ENCODE measurements around the gene TLR5. TPM values are rescaled to one million over a fixed set of nuclear protein-coding genes. Genes with fewer than 3 reads are reported as not detected.

The TLR5 gene
- total RNA-seq, 6 experiments from 2014 or later = 0.16 TPM; not detected in 5

DNA sequence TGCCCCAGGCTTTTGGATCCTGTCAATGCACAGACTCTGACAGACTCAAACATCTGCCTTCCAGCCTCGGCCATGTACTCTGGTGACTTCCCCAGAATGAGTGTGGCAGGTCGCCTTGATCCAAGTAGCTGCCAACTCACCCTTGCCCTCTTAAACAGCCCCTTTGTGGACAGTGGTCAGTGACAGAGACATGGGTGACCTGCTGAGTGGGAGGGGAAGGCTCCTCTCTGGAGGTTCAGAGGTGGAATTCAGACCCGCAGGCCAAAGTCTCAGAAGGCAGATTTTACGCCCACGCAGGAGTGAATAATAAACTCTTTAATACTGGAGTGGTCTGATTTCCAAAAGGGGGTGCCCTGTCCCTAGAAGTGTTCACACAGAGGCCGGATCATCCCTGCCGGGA, 63.5 kb downstream of the TLR5 start:
- Mint-ChIP-seq H3K4me3 (no peak overlapping the region), H3K36me3 (ENCODE audit: low read depth) (no peaks in the 10 kb centered on the region), H3K27me3 (ENCODE audit: insufficient read depth) (peaks cover 43% of the 10 kb centered on the region), H3K27ac (no peak overlapping the region), H3K4me1 (ENCODE audit: low read depth) (peaks cover 6% of the 10 kb centered on the region; the same call in 1 of the 2 replicates), H3K9me3 (no peaks in the 10 kb centered on the region)
- no peak for TF ChIP-seq CTCF (IDR thresholded peaks at IDR 0.05)
- no peak for DNase-seq

DNA sequence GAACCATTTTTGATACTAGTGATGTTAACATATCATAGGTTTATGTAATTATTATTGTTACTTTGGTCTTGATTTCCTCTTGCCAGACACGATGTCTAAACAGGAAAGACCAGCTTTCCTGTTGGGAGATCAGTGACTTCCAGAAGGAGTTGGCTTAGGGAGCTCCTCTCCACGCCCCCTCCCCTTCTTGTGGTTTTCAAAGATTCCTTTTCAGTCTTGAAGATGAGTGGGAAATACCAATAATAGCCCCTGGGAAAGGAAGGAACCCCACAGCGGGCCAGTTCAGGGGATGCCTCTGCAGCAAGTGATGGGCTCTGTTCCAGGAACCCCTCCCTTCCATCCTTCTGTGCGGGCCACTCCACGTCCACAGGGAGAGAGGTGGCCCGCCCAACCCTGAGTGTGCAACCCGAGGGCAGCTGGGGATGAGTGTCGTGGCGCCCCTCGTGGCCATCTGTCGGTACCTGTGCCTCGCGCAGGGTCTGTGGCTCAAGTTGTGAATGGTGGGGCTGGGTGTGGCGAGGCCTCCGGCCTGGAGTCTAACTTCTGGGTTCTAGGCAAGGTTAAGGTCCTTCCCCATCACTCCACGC, 65.7 kb downstream of the TLR5 start:
- Mint-ChIP-seq H3K27me3 (ENCODE audit: insufficient read depth) (peaks cover 50% of the 10 kb centered on the region), H3K36me3 (ENCODE audit: low read depth) (no peaks in the 10 kb centered on the region), H3K27ac (no peak overlapping the region), H3K4me3 (no peak overlapping the region), H3K9me3 (no peaks in the 10 kb centered on the region), H3K4me1 (ENCODE audit: low read depth) (peaks cover 6% of the 10 kb centered on the region; the same call in 1 of the 2 replicates)
- DNase-seq = no peak
- no peak for TF ChIP-seq CTCF (IDR thresholded peaks at IDR 0.05)

- H3K27me3 Mint-ChIP-seq (ENCODE audit: insufficient read depth) = peaks cover 45% of the 10 kb centered on the region
- H3K4me1 Mint-ChIP-seq (ENCODE audit: low read depth) = peaks cover 6% of the 10 kb centered on the region; the same call in 1 of the 2 replicates
- no peak overlapping the region for H3K4me3 Mint-ChIP-seq
- no peak for TF ChIP-seq CTCF (IDR thresholded peaks at IDR 0.05)
- no peaks in the 10 kb centered on the region for H3K9me3 Mint-ChIP-seq
- H3K36me3 Mint-ChIP-seq (ENCODE audit: low read depth) = no peaks in the 10 kb centered on the region
- no peak for DNase-seq
- no peak overlapping the region for H3K27ac Mint-ChIP-seq
Measured at GRCh38 chr1:223076362-223076761, 66.7 kb downstream of the TLR5 start.

DNA sequence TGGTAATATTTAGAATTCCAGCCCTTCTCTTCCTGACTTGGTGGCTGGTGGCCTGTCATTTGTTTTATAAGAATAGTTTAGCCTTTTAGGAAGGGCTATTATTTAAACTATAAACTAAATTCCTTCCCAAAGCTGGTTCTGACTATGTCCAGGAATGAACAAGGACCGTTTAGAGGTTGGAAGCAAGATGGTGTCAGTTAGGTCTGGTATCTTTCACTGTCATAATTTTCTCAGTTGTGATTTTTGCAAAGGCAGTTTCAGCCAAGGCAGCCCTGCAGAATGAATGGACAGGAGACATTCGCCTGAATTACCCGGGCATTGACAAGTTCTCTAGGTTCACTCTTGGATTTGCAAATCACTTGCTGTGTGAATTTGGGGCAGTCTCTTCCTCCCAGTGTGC, 67.2 kb downstream of the TLR5 start:
- DNase-seq = no peak
- H3K27ac Mint-ChIP-seq = no peak overlapping the region
- no peak overlapping the region for H3K4me3 Mint-ChIP-seq
- peaks cover 49% of the 10 kb centered on the region for H3K27me3 Mint-ChIP-seq (ENCODE audit: insufficient read depth)
- no peaks in the 10 kb centered on the region for H3K9me3 Mint-ChIP-seq
- H3K4me1 Mint-ChIP-seq (ENCODE audit: low read depth) = peaks cover 6% of the 10 kb centered on the region; the same call in 1 of the 2 replicates
- no peaks in the 10 kb centered on the region for H3K36me3 Mint-ChIP-seq (ENCODE audit: low read depth)
- TF ChIP-seq CTCF (IDR thresholded peaks at IDR 0.05) = no peak

DNA sequence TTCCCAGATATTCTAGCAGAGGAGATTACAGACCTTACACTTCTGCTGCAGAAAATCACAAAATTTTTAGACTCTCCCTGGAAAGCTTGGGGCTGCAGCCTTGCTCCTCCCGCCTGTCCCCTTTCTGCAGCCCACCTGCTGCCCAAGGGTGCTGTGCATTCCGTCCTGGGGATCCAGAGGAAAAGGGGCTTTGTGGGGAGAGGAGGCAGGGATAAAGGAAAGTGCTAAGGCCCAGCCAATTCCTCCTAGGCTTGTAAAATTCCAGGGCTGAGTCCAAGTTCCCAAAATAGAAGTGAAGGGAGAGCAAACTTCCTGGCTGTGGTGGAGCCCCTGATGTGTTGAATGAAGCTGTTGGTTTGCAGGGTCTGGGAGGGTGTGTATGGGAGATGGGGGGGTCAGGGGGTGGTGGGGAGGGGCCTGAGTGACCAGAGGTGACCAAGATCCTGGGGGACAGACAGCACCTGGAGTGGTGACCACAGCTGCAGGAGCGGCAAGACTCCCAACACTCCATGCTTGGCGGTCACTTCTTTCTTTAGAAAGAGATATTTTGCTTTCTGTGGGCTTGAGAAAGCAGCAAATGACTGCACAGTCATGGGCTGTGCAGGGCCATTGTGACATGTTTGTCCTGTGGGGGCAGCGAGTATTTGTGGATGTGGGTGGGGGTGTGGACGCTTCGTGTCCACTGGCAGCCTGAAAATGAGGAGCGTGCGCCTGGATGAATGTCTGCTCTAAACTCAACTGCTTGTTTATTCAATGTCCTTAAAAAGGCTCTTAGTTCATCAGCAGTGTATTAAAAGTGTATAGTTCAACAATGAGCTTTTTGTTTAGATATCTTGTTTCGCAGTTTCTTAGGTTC, 68.4 kb downstream of the TLR5 start:
- no peak overlapping the region for H3K27ac Mint-ChIP-seq
- H3K4me1 Mint-ChIP-seq (ENCODE audit: low read depth) = peaks cover 4% of the 10 kb centered on the region; the same call in 1 of the 2 replicates
- peaks cover 50% of the 10 kb centered on the region for H3K27me3 Mint-ChIP-seq (ENCODE audit: insufficient read depth)
- TF ChIP-seq CTCF (IDR thresholded peaks at IDR 0.05) = no peak
- no peak for DNase-seq
- H3K36me3 Mint-ChIP-seq (ENCODE audit: low read depth) = no peaks in the 10 kb centered on the region
- no peak overlapping the region; the same call in 1 of the 2 replicates for H3K4me3 Mint-ChIP-seq
- no peaks in the 10 kb centered on the region for H3K9me3 Mint-ChIP-seq

Measured in HFFc6 (cell line).